HG03354 (cell line): ENCODE data around the gene CGNL1.

Source experiments
- ATAC-seq: cut with Tn5 transposase; IDR thresholded peaks from one replicate; pipeline ENCODE4 v1.9.1; 2021; ENCODE audit warnings: mild to moderate bottlenecking; ENCODE audit not compliant: unreplicated experiment, poor library complexity, severe bottlenecking

The CGNL1 gene

DNA sequence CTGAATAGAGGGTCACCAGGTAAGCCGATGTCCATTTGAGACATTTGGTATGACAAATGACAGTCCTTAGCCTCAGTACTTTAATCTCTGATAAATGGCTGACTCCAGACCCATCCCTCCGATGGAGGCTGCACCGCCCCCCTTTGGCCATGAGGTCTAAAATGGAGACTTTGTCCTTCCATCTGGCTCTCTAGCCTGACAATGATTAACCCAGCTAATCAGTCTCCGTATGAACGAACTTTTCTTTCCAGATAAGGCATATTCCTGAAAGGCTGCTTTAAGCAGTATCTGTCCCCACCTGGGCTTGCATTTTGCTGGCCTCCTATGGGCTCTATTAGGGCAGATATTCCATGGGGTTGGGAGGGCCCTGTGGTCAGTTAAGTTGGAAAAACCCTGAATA, 204.6 kb downstream of the CGNL1 start:
- ATAC-seq: no peak

GRCh38 chr15:57582090-57582489, 205.8 kb downstream of the CGNL1 start:
- ATAC-seq: no peak

DNA sequence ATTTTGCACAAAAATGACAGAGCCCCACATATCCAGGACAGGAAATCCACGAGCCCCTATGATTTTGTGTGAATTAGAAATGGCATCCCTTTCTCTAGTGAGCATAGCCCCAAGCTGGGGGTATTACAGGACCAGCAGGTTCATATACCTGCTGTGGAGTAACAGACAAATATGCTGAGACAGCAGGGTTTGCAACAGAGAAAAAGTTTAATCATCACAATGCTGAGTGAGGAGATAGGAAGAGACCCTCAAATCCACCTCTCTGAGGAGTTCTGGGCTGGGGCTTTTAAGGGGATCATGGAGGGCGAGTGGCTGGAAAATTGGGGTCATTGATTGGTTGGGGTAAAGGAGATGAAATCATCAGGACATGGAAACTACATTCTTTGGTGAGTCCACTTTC, 207.0 kb downstream of the CGNL1 start:
- ATAC-seq: no peak

DNA sequence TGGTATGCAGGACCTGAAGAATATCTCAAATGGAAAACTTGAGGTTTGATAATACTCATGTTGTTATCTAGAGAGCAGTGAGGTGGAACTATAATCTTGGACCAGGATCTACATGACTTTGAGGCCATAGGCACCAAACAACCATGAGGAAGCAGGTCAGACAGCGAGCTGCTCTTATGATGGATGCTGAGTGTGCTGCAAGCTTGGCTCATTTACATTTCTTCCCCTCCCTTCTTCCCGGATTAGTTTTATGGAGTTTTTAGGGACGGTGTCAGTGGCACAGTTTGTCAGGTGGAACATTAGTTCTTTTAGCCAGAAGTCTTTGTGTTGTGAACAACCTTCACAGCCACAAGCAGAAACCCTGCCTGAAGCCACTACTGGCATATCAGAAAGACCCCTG, 207.4 kb downstream of the CGNL1 start:
- no peak for ATAC-seq

- ATAC-seq: no peak
Observed at GRCh38 chr15:57586661-57587424, 210.5 kb downstream of the CGNL1 start.

DNA sequence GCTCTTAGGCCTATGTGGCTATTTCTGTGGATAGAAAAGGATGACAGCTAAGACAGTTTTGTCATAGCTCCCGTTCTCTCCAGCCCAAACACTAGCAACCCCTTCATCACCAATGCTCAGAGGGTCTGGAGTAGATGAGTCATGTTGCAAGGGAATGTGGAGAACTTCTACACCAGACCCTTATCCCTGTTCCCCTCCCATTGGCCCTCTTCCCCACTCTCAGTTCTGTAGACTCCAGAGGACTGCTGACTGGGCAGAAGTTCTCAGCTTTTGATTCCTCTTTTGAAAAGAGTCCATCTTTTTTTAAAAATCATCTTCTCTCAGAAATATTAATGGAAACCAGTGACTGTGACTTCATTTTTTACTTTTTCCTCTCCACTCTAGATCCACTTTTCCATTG, 213.0 kb downstream of the CGNL1 start:
- ATAC-seq: no peak

GRCh38 chr15:57589754-57590153, 213.4 kb downstream of the CGNL1 start:
- no peak for ATAC-seq

- no peak for ATAC-seq
Observed at GRCh38 chr15:57591237-57591821, 215.0 kb downstream of the CGNL1 start.

- no peak for ATAC-seq
Observed at GRCh38 chr15:57591822-57592367, 215.6 kb downstream of the CGNL1 start, which contains the start of gene MYZAP. MYZAP (plus strand) TSS chr15:57591904; CDS start chr15:57592035, 131 bp downstream.

GRCh38 chr15:57592426-57592825, 216.1 kb downstream of the CGNL1 start:
- no peak for ATAC-seq

GRCh38 chr15:57592836-57593420, 216.6 kb downstream of the CGNL1 start:
- ATAC-seq: no peak

DNA sequence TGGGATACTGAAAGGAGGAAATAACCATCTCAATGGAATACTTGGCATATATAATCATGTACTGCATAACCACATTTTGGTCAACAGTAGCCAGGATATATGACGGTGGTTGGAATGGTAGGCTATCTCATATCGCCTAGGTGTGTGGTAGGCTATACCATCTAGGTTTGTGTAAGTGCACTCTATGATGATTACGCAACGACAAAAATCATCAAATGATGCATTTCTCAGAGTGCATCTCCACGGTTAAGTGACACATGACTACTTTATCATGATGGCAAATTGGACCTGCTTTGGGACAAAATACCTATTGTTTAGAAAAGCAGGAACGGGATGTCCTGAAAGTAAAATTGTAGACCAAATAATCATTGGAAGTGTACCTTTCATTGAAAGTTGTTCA, 218.2 kb downstream of the CGNL1 start:
- no peak for ATAC-seq

DNA sequence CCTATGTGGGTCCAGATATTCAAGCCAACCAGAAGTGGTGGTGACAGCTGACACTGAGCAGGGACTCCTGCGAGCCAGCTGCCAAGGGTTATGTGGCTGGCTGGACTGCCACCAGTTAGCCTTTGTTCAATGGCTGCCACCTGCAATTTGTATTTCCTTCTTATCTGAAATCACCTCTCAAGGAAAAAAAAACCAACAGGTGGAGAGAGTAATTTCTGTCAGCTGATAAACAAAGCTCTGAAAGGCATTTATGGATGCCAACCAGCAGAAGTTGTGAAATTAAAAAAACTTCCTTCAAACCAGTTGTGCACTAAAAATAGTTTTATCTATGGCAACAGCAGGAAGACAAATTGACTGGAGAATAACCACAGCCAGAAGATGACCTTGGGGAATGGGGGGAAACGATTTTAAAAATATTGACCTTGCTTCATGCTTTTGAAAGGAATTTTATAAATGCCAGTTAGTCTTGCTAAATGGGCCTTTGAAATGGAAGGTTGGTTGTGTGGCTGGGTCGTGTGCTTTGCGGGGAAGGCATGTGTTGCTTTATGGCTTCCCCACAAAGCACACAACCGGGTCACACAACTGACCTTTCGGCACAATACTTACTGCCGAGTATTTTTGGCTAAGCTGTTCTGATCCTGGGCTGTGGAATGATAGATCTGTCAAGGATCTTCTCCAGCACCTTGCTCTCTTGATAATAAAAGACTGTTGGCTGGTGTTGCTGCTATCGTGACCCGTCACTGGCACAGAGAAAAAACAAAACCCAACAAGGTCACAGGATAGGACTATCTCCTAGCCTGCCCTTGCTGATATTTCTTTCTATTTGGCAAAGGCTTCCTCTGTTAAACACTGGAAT, 218.9 kb downstream of the CGNL1 start:
- ATAC-seq: no peak

GRCh38 chr15:57596301-57596855, 220.1 kb downstream of the CGNL1 start:
- ATAC-seq: no peak

- no peak for ATAC-seq
Observed at GRCh38 chr15:57596978-57597377, 220.7 kb downstream of the CGNL1 start.

- no peak for ATAC-seq
Observed at GRCh38 chr15:57597431-57597830, 221.1 kb downstream of the CGNL1 start.

GRCh38 chr15:57598346-57598745, 222.0 kb downstream of the CGNL1 start:
- ATAC-seq: no peak

GRCh38 chr15:57599296-57599810, 223.0 kb downstream of the CGNL1 start:
- no peak for ATAC-seq

GRCh38 chr15:57600197-57600596, 223.9 kb downstream of the CGNL1 start:
- ATAC-seq: no peak
